HUES48 (cell line): ENCODE data around the gene MTRR.

ENCODE experiments used
- H3K27ac ChIP-seq: one replicate; pipeline ENCODE4 v1.7.0; 2013; ENCODE audit warnings: low read depth, low read length, inconsistent platforms
- H3K27me3 ChIP-seq: 2 replicates; pipeline ENCODE4 v1.6.1; 2013; ENCODE audit warnings: mild to moderate bottlenecking, low read length; ENCODE audit not compliant: control insufficient read depth, insufficient read depth
- H3K36me3 ChIP-seq: 2 replicates; pipeline ENCODE4 v1.6.1; 2013; ENCODE audit warnings: low read length; ENCODE audit not compliant: control insufficient read depth, insufficient read depth
- H3K4me1 ChIP-seq: 2 replicates; pipeline ENCODE4 v1.6.1; 2013; ENCODE audit warnings: mild to moderate bottlenecking, low read length; ENCODE audit not compliant: control insufficient read depth, insufficient read depth
- H3K4me3 ChIP-seq: 2 replicates; pipeline ENCODE4 v1.5.1; 2013; ENCODE audit warnings: mild to moderate bottlenecking, low read depth, low read length
- H3K9ac ChIP-seq: 2 replicates; pipeline ENCODE4 v1.6.1; 2013; ENCODE audit warnings: mild to moderate bottlenecking, low read depth, low read length, moderate library complexity
- H3K9me3 ChIP-seq: 2 replicates; pipeline ENCODE4 v1.6.1; 2013; ENCODE audit warnings: low read length; ENCODE audit not compliant: control insufficient read depth, insufficient read depth

The MTRR gene

DNA sequence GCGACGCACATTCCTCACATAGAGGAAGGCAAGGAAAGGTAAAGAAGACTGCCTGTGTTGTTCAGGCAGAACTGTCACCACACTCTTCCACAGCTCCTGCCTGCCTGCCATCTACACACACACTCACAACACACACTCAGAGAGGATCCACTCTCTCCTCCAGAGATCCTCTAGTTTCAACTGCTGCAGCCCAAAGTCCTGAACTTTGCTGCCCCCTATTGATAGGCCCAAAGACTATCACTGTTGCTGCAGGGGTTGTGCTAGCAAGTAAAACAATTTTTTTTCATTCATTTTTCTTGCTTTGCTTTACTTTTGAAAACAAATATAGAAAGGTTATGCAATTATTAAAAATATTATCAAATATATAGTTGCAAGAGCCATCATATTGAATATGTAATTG lies 12.1 kb upstream of the MTRR start:
- Histone ChIP-seq H3K27ac (no peak overlapping the region), H3K4me3 (no peak overlapping the region), H3K9me3 (no peaks in the 10 kb centered on the region), H3K4me1 (no peaks in the 10 kb centered on the region), H3K9ac (no peak overlapping the region), H3K27me3 (no peaks in the 10 kb centered on the region; the same call in 1 of the 2 replicates), H3K36me3 (peaks cover 41% of the 10 kb centered on the region)

DNA sequence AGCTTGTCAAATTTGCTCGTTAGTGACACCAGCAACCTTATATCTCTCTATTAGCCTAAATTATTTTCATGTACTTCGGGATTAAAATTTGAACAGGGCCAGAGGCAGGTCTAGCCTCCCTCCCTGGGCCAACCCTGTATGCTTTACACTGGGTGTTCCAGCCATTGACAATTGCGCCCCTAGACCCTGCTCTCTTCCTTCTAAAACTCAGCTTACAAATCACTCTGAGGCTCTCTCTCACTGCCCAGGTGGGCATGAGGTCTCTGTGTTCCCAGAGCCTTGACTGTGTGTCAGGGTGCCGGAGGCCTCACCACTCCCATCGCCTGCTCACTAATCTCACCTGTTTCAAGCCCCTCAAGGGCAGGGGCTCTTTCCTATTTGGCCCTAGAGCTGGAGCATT lies 11.6 kb upstream of the MTRR start:
- Histone ChIP-seq H3K27me3 (no peaks in the 10 kb centered on the region), H3K36me3 (peaks cover 46% of the 10 kb centered on the region), H3K9ac (no peak overlapping the region), H3K27ac (no peak overlapping the region), H3K4me3 (no peak overlapping the region), H3K4me1 (no peaks in the 10 kb centered on the region), H3K9me3 (no peaks in the 10 kb centered on the region)

DNA sequence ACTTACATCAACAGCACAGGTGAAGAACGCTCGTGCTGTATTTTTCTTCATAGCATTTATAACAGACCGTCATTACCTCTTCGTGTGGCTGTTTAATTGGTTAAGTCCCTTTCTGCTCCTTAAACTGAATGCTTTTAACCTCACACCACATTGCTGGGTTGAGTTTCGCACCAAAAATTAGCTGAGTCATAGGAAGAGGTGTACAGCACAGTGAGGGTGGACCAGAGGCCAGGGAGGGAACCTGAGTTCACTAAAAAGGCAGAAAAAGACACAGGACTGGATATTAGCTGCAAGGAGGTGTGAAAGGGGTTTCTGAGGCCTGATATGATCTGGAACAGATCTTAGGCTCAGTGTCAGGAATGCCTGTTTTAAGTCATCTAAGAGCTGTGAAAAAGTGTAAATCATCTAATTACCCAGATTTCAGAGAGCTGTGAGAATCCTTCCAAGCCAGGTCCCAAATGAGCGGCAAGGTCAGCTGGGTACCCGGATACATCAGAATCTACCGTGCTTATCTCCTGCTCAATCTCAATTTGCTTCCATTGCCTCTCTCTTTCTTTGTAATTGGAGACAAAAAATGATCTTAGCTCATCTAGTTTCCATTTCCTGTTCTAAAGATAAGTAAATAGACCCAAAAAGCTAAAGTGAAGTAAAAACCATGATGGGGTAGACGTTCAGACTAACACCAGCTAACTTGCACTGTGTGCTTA lies 10.9 kb upstream of the MTRR start:
- no peak overlapping the region for H3K4me3 ChIP-seq
- H3K4me1 ChIP-seq: no peaks in the 10 kb centered on the region
- H3K9ac ChIP-seq: no peak overlapping the region
- H3K36me3 ChIP-seq: peaks cover 54% of the 10 kb centered on the region
- no peak overlapping the region for H3K27ac ChIP-seq
- no peaks in the 10 kb centered on the region for H3K9me3 ChIP-seq
- H3K27me3 ChIP-seq: no peaks in the 10 kb centered on the region

DNA sequence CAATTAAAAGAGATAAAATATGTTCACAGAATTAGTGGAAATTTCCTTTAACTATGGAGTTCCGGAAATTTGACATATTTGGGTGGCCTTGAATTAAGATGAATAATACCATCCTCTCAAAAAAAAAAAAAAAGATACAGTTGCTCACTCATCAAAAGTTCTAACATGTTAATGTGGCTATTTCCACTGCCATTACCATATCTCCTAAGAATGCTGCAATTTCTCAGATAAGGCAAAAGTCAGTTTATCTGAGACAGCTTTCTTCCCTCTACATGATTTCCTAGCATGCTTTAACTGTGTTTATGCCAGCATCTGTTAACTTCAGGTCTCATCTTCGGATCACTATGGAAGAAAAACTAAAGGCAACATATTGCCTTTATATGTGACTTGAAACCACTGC lies 2.8 kb upstream of the MTRR start:
- H3K27me3 ChIP-seq: no peaks in the 10 kb centered on the region
- H3K4me3 ChIP-seq: no peak overlapping the region
- peaks cover 45% of the 10 kb centered on the region for H3K36me3 ChIP-seq

DNA sequence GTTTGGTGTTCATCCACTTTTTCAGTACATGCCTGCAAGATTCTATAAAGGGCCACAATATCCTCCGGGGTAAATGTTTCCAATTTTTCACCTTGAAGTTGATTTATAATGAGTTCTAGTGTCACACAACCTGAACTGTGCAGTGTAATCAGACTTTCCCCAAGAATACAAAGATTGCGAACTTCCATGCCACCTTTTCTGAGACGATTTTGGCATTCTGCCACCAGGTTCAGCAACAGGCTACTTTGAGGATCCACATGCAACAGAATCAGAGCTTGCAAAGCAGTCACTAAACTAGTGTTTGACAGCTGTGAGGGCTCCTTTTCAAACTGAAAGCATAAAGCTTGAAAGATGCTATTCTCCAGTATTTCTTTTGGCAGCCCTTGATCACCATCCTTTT lies 1.7 kb upstream of the MTRR start:
- Histone ChIP-seq H3K27me3 (no peaks in the 10 kb centered on the region), H3K4me3 (no peak overlapping the region), H3K9ac (no peak overlapping the region), H3K27ac (no peak overlapping the region), H3K36me3 (peaks cover 44% of the 10 kb centered on the region), H3K9me3 (no peaks in the 10 kb centered on the region), H3K4me1 (peaks cover 12% of the 10 kb centered on the region; the same call in 1 of the 2 replicates)

More for the DNA sequence above, 2.8 kb upstream of the MTRR start:
- Histone ChIP-seq H3K27ac (no peak overlapping the region), H3K9ac (no peak overlapping the region), H3K4me1 (peaks cover 12% of the 10 kb centered on the region; the same call in 1 of the 2 replicates), H3K9me3 (no peaks in the 10 kb centered on the region)

DNA sequence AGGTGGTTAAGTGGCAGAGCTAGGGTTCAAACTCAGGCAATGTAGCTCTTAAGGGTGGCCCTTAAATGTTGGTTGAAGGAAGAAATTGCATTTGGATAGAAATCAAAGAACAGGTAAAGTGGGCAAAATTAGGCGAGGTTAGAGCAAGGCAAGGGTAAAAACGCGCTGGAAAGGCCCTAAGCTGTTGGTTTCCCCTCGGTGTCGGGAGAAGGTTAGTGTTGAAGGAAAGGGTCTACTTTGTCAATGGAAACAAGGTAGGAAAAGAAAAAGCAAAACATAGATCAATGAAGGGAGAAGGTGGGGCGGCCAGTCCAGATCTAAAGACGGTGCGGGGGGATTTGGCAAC lies 548 bp upstream of the MTRR start:
- H3K9me3 ChIP-seq: no peaks in the 10 kb centered on the region
- peak overlapping the region; percentile 37 for H3K9ac ChIP-seq
- no peaks in the 10 kb centered on the region for H3K27me3 ChIP-seq
- H3K4me1 ChIP-seq: peaks cover 12% of the 10 kb centered on the region; the same call in 1 of the 2 replicates
- H3K36me3 ChIP-seq: peaks cover 44% of the 10 kb centered on the region
- no peak overlapping the region for H3K27ac ChIP-seq
- H3K4me3 ChIP-seq: peak overlapping the region; percentile 89

GRCh38 chr5:7869474-7870136 lies 657 bp downstream of the MTRR start:
- Histone ChIP-seq H3K9me3 (no peaks in the 10 kb centered on the region), H3K4me1 (peaks cover 12% of the 10 kb centered on the region; the same call in 1 of the 2 replicates), H3K36me3 (peaks cover 48% of the 10 kb centered on the region), H3K27ac (peak overlapping the region; percentile 2), H3K9ac (peak overlapping the region; percentile 44; the same call in 1 of the 2 replicates), H3K4me3 (peak overlapping the region; percentile 89), H3K27me3 (no peaks in the 10 kb centered on the region)

DNA sequence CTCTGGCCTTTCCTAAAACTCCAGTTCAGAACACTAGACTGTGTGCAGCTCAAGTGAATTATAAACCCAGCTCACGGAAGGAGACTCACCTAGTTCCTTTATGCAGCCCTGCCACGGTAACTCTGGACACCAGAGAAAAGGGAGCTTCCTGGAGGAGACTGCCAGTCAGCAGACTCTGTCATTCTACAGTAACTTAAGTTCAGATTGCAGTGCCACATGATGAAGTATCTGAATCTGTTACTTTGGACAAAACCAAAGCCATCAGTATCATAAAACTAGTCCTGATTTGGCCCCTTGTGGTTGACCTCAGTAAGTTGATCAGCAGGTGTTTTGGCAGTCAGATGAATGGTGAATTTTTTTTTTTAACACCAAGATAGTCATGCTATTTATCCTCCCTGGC lies 2.7 kb downstream of the MTRR start:
- Histone ChIP-seq H3K36me3 (peaks cover 56% of the 10 kb centered on the region), H3K27ac (no peak overlapping the region), H3K4me3 (no peak overlapping the region), H3K9me3 (no peaks in the 10 kb centered on the region), H3K9ac (no peak overlapping the region), H3K27me3 (no peaks in the 10 kb centered on the region), H3K4me1 (peaks cover 12% of the 10 kb centered on the region; the same call in 1 of the 2 replicates)

DNA sequence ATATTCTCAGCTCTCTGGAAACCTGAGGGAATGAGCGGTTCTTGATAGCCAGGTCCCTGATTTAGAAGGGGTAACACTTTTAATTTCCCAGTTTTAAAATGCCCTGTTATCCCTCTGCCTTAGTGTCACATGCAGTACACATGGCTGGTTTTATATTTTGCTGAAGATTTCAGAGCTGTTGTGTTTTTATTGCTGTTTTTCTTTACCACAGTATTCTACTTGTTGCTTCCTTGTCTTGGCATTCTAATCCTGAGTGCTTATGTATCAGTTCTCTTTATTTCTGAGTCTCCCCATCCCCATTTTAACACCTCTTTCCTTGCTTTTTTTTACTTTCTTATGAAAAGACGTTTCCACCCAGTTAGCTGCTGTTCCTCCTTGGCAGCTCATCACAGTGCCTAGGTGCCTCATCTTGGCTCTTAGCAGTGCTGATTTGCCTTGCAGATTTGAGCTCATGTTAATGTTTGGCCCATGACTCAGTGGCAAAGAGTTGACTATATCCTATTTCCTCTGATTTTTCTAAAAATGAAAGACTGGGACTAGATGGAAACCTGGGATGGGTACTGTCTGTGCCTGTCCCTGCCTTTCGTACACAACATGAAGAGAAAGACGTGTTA lies 3.7 kb downstream of the MTRR start:
- Histone ChIP-seq H3K36me3 (peaks cover 66% of the 10 kb centered on the region), H3K27me3 (no peaks in the 10 kb centered on the region), H3K27ac (no peak overlapping the region), H3K9me3 (no peaks in the 10 kb centered on the region), H3K9ac (no peak overlapping the region; the same call in 1 of the 2 replicates), H3K4me1 (peaks cover 12% of the 10 kb centered on the region; the same call in 1 of the 2 replicates), H3K4me3 (no peak overlapping the region)

GRCh38 chr5:7873216-7873615 lies 4.3 kb downstream of the MTRR start:
- H3K27me3 ChIP-seq: no peaks in the 10 kb centered on the region
- H3K27ac ChIP-seq: no peak overlapping the region
- no peak overlapping the region for H3K9ac ChIP-seq
- H3K9me3 ChIP-seq: no peaks in the 10 kb centered on the region
- H3K4me3 ChIP-seq: no peak overlapping the region
- peaks cover 72% of the 10 kb centered on the region for H3K36me3 ChIP-seq
- H3K4me1 ChIP-seq: peaks cover 7% of the 10 kb centered on the region; the same call in 1 of the 2 replicates

DNA sequence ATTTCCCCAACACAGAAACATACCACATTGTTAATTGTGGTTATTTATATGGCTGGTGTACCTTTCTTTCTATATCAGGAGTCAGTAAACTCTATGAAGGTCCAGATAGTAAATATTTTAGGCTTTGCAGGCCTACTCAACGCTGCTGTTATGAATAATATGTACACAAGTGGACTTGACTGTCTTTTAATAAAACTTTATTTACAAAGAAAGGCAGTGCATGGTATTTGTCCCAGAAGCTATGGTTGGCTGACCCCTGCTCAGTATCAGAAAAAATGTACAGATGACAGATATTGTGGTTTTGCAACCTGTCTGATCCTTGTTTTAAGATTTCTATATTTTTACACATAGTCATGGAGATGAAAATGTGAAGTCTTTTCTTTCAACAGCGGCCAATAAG lies 5.7 kb downstream of the MTRR start:
- no peak overlapping the region for H3K27ac ChIP-seq
- H3K36me3 ChIP-seq: peaks cover 81% of the 10 kb centered on the region
- H3K4me3 ChIP-seq: no peak overlapping the region
- peaks cover 7% of the 10 kb centered on the region; the same call in 1 of the 2 replicates for H3K4me1 ChIP-seq
- no peak overlapping the region for H3K9ac ChIP-seq
- no peaks in the 10 kb centered on the region for H3K9me3 ChIP-seq
- H3K27me3 ChIP-seq: no peaks in the 10 kb centered on the region
